ENCODE measurements around the gene SMNDC1.

Gene SMNDC1

GRCh38 chr10:110244550-110244949 is 60.2 kb downstream of the SMNDC1 start:
- DNase-seq: no peak

- no peak for DNase-seq
Observed at GRCh38 chr10:110242511-110242910, 62.2 kb downstream of the SMNDC1 start.

DNA sequence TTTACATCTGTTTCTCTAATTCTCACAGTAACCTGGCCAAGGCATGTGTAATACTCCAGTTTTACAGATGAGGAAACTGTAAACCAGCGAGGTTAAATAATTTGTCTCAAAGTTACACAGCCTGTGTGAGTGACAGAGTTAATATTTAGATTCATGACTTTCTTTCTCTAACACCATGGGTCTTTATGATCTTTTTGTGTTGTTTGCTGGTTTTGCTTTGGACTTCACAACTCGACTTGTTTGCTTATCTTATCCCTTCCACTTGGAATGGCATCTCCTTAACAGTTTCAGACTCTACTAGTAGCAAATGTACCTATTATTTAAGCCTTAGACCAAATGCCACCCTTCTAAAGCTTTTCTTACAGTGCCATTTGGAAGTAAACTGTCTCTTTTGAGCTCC is 62.9 kb downstream of the SMNDC1 start:
- no peak for DNase-seq

GRCh38 chr10:110241407-110241806 is 63.3 kb downstream of the SMNDC1 start:
- no peak for DNase-seq

Data from CD4-positive, alpha-beta T cell treated with Interleukin-1 beta for 1 hour (primary cell).